Measurements from ENCODE around the gene EXOC2.

The EXOC2 gene

GRCh38 chr6:548517-548916, 144.4 kb downstream of the EXOC2 start:
- Histone ChIP-seq H3K4me2 (ENCODE audit: low read length) (no peak overlapping the region), H3K9me2 (ENCODE audit: low read depth, low read length) (no peaks in the 10 kb centered on the region), H4K20me1 (ENCODE audit: insufficient read depth, low read length) (no peaks in the 10 kb centered on the region), H3K4me1 (ENCODE audit: insufficient read depth, low read length, severe bottlenecking) (no peaks in the 10 kb centered on the region), H3K4me3 (ENCODE audit: low read depth, low read length, poor library complexity, severe bottlenecking) (no peak overlapping the region), H3K9ac (ENCODE audit: low read length) (no peak overlapping the region), H3K27ac (ENCODE audit: low read depth, low read length, poor library complexity, severe bottlenecking) (no peak overlapping the region), H2AFZ (ENCODE audit: low read length) (no peak overlapping the region), H3K36me3 (ENCODE audit: insufficient read depth, low read length) (peaks cover 4% of the 10 kb centered on the region; the same call in 1 of the 2 replicates), H3K27me3 (ENCODE audit: insufficient read depth, low read length) (no peaks in the 10 kb centered on the region), H3K9me3 (ENCODE audit: low read length) (no peaks in the 10 kb centered on the region), H3F3A (ENCODE audit: insufficient read depth, low read length) (no peaks in the 10 kb centered on the region), H3K79me2 (ENCODE audit: insufficient read depth, low read length) (no peaks in the 10 kb centered on the region)
- no peak for TF ChIP-seq EZH2 (IDR thresholded peaks at IDR 0.05; ENCODE audit: borderline replicate concordance, low read length)
- TF ChIP-seq, protein P1, sequence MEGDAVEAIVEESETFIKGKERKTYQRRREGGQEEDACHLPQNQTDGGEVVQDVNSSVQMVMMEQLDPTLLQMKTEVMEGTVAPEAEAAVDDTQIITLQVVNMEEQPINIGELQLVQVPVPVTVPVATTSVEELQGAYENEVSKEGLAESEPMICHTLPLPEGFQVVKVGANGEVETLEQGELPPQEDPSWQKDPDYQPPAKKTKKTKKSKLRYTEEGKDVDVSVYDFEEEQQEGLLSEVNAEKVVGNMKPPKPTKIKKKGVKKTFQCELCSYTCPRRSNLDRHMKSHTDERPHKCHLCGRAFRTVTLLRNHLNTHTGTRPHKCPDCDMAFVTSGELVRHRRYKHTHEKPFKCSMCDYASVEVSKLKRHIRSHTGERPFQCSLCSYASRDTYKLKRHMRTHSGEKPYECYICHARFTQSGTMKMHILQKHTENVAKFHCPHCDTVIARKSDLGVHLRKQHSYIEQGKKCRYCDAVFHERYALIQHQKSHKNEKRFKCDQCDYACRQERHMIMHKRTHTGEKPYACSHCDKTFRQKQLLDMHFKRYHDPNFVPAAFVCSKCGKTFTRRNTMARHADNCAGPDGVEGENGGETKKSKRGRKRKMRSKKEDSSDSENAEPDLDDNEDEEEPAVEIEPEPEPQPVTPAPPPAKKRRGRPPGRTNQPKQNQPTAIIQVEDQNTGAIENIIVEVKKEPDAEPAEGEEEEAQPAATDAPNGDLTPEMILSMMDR (IDR thresholded peaks at IDR 0.05; ENCODE audit: low read length) = no peak

DNA sequence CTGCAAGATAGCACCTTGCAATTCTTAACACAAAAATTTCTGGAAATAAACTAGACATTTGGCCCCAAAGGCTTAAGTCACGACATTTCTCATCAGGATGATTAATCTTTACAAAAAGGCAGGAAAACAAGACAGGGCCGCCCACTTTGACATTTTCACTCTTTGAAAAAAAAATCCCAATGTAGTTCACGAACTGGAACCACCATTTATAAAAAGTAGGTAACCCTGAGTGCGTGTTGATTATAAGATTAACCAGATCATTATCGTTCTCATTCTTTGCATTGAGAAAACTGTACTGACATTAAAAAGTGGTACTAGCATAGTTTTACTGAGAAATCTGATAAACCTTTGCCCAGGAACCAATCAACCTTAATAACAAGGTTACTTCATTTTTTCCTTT, 144.8 kb downstream of the EXOC2 start:
- no peaks in the 10 kb centered on the region for H3K9me3 ChIP-seq (ENCODE audit: low read length)
- H3K79me2 ChIP-seq (ENCODE audit: insufficient read depth, low read length) = no peaks in the 10 kb centered on the region
- H2AFZ ChIP-seq (ENCODE audit: low read length) = no peak overlapping the region

DNA sequence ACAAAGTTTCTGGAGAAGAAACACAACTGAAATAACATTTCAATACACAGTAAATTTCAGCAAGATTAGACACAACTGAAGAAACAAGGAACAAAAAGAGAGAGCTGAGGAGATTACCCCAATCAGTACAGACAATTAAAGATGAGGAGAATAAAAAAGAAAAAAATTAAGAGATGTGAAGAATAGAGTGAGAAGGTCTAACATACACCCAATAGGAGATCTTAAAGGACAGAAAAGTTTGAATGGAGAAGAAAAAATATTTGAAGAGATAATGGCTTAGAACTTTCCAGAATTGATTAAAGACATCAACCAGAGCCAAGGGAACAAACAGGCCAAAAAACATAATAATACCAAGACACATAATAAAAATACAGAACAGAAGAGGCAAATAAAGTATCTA, 152.4 kb downstream of the EXOC2 start:
- Histone ChIP-seq H3K4me2 (ENCODE audit: low read length) (no peak overlapping the region), H3K27me3 (ENCODE audit: insufficient read depth, low read length) (no peaks in the 10 kb centered on the region), H3K36me3 (ENCODE audit: insufficient read depth, low read length) (peaks cover 11% of the 10 kb centered on the region), H3K4me3 (ENCODE audit: low read depth, low read length, poor library complexity, severe bottlenecking) (no peak overlapping the region), H3K79me2 (ENCODE audit: insufficient read depth, low read length) (no peaks in the 10 kb centered on the region), H2AFZ (ENCODE audit: low read length) (no peak overlapping the region), H3K9me2 (ENCODE audit: low read depth, low read length) (no peaks in the 10 kb centered on the region), H3K4me1 (ENCODE audit: insufficient read depth, low read length, severe bottlenecking) (no peaks in the 10 kb centered on the region), H3F3A (ENCODE audit: insufficient read depth, low read length) (no peaks in the 10 kb centered on the region), H3K9me3 (ENCODE audit: low read length) (no peaks in the 10 kb centered on the region), H4K20me1 (ENCODE audit: insufficient read depth, low read length) (no peaks in the 10 kb centered on the region), H3K9ac (ENCODE audit: low read length) (no peak overlapping the region), H3K27ac (ENCODE audit: low read depth, low read length, poor library complexity, severe bottlenecking) (no peak overlapping the region)
- TF ChIP-seq, protein P1 (IDR thresholded peaks at IDR 0.05; ENCODE audit: low read length) = no peak
- TF ChIP-seq EZH2 (IDR thresholded peaks at IDR 0.05; ENCODE audit: borderline replicate concordance, low read length) = no peak

More for the DNA sequence above, 144.8 kb downstream of the EXOC2 start:
- no peaks in the 10 kb centered on the region for H3K27me3 ChIP-seq (ENCODE audit: insufficient read depth, low read length)
- no peak overlapping the region for H3K4me2 ChIP-seq (ENCODE audit: low read length)
- H3K9ac ChIP-seq (ENCODE audit: low read length) = no peak overlapping the region
- no peaks in the 10 kb centered on the region for H3K9me2 ChIP-seq (ENCODE audit: low read depth, low read length)
- no peak overlapping the region for H3K27ac ChIP-seq (ENCODE audit: low read depth, low read length, poor library complexity, severe bottlenecking)
- no peaks in the 10 kb centered on the region for H4K20me1 ChIP-seq (ENCODE audit: insufficient read depth, low read length)
- TF ChIP-seq, protein P1 (IDR thresholded peaks at IDR 0.05; ENCODE audit: low read length) = no peak
- TF ChIP-seq EZH2 (IDR thresholded peaks at IDR 0.05; ENCODE audit: borderline replicate concordance, low read length) = no peak
- no peaks in the 10 kb centered on the region for H3K4me1 ChIP-seq (ENCODE audit: insufficient read depth, low read length, severe bottlenecking)
- no peaks in the 10 kb centered on the region for H3F3A ChIP-seq (ENCODE audit: insufficient read depth, low read length)
- H3K36me3 ChIP-seq (ENCODE audit: insufficient read depth, low read length) = peaks cover 4% of the 10 kb centered on the region; the same call in 1 of the 2 replicates
- H3K4me3 ChIP-seq (ENCODE audit: low read depth, low read length, poor library complexity, severe bottlenecking) = no peak overlapping the region

Measured in OCI-LY1 (cell line).